ENCODE measurements around the gene FBLN2. TPM values are rescaled to one million over a fixed set of nuclear protein-coding genes. Genes with fewer than 3 reads are reported as not detected.

Gene FBLN2
- total RNA-seq, 2 experiments from 2014 or later: not detected

- Mint-ChIP-seq H3K27ac (no peak overlapping the region), H3K9me3 (no peaks in the 10 kb centered on the region), H3K27me3 (ENCODE audit: low read depth) (no peaks in the 10 kb centered on the region), H3K4me3 (no peak overlapping the region), H3K4me1 (ENCODE audit: low read depth) (no peaks in the 10 kb centered on the region), H3K36me3 (ENCODE audit: low read depth) (no peaks in the 10 kb centered on the region)
- CTCF ChIA-PET: no interaction called here
- no peak for DNase-seq
- intact Hi-C loops (cut with micrococcal nuclease): no loop called here
Observed at GRCh38 chr3:13575459-13576061, 26.6 kb downstream of the FBLN2 start.

GRCh38 chr3:13577181-13578121 is 28.5 kb downstream of the FBLN2 start:
- Mint-ChIP-seq H3K4me3 (no peak overlapping the region), H3K9me3 (no peaks in the 10 kb centered on the region), H3K36me3 (ENCODE audit: low read depth) (no peaks in the 10 kb centered on the region), H3K27ac (no peak overlapping the region), H3K27me3 (ENCODE audit: low read depth) (no peaks in the 10 kb centered on the region), H3K4me1 (ENCODE audit: low read depth) (no peaks in the 10 kb centered on the region)
- CTCF ChIA-PET: no interaction called here
- intact Hi-C loops (cut with micrococcal nuclease): no loop called here
- DNase-seq: no peak

GRCh38 chr3:13578251-13578650 is 29.3 kb downstream of the FBLN2 start:
- CTCF ChIA-PET: no interaction called here
- no peaks in the 10 kb centered on the region for H3K36me3 Mint-ChIP-seq (ENCODE audit: low read depth)
- no peak overlapping the region for H3K4me3 Mint-ChIP-seq
- intact Hi-C loops (cut with micrococcal nuclease): no loop called here
- no peaks in the 10 kb centered on the region for H3K9me3 Mint-ChIP-seq
- no peak for DNase-seq
- H3K27me3 Mint-ChIP-seq (ENCODE audit: low read depth): no peaks in the 10 kb centered on the region
- H3K27ac Mint-ChIP-seq: no peak overlapping the region
- no peaks in the 10 kb centered on the region for H3K4me1 Mint-ChIP-seq (ENCODE audit: low read depth)

GRCh38 chr3:13579063-13579462 is 30.1 kb downstream of the FBLN2 start:
- Mint-ChIP-seq H3K4me3 (no peak overlapping the region), H3K9me3 (no peaks in the 10 kb centered on the region), H3K36me3 (ENCODE audit: low read depth) (no peaks in the 10 kb centered on the region), H3K27me3 (ENCODE audit: low read depth) (no peaks in the 10 kb centered on the region), H3K27ac (no peak overlapping the region), H3K4me1 (ENCODE audit: low read depth) (no peaks in the 10 kb centered on the region)
- intact Hi-C loops (cut with micrococcal nuclease): no loop called here
- CTCF ChIA-PET: no interaction called here
- no peak for DNase-seq

GRCh38 chr3:13580256-13581023 is 31.5 kb downstream of the FBLN2 start:
- CTCF ChIA-PET: interaction anchor here (1.4 kb wide), 1 partner anchor 84 kb away, joined by 3 read pairs; no protein-coding TSS in a partner anchor
- no peaks in the 10 kb centered on the region for H3K9me3 Mint-ChIP-seq
- intact Hi-C loops (cut with micrococcal nuclease): no loop called here
- no peak overlapping the region for H3K4me3 Mint-ChIP-seq
- DNase-seq: no peak
- no peak overlapping the region for H3K27ac Mint-ChIP-seq
- no peaks in the 10 kb centered on the region for H3K27me3 Mint-ChIP-seq (ENCODE audit: low read depth)
- no peaks in the 10 kb centered on the region for H3K4me1 Mint-ChIP-seq (ENCODE audit: low read depth)
- no peaks in the 10 kb centered on the region for H3K36me3 Mint-ChIP-seq (ENCODE audit: low read depth)

- CTCF ChIA-PET: no interaction called here
- Mint-ChIP-seq H3K27me3 (ENCODE audit: low read depth) (no peaks in the 10 kb centered on the region), H3K9me3 (no peaks in the 10 kb centered on the region), H3K4me3 (no peak overlapping the region), H3K36me3 (ENCODE audit: low read depth) (no peaks in the 10 kb centered on the region), H3K27ac (no peak overlapping the region), H3K4me1 (ENCODE audit: low read depth) (no peaks in the 10 kb centered on the region)
- DNase-seq: no peak
- intact Hi-C loops (cut with micrococcal nuclease): no loop called here
Observed at GRCh38 chr3:13581485-13582365, 32.8 kb downstream of the FBLN2 start.

- CTCF ChIA-PET: no interaction called here
- intact Hi-C loops (cut with micrococcal nuclease): no loop called here
- Mint-ChIP-seq H3K36me3 (ENCODE audit: low read depth) (no peaks in the 10 kb centered on the region), H3K27me3 (ENCODE audit: low read depth) (no peaks in the 10 kb centered on the region), H3K4me1 (ENCODE audit: low read depth) (no peaks in the 10 kb centered on the region), H3K27ac (no peak overlapping the region), H3K9me3 (no peaks in the 10 kb centered on the region), H3K4me3 (no peak overlapping the region)
- no peak for DNase-seq
Observed at GRCh38 chr3:13582366-13583250, 33.7 kb downstream of the FBLN2 start.

GRCh38 chr3:13583251-13584180 is 34.6 kb downstream of the FBLN2 start:
- no peaks in the 10 kb centered on the region for H3K4me1 Mint-ChIP-seq (ENCODE audit: low read depth)
- no peak overlapping the region for H3K4me3 Mint-ChIP-seq
- no peaks in the 10 kb centered on the region for H3K27me3 Mint-ChIP-seq (ENCODE audit: low read depth)
- no peak for DNase-seq
- H3K36me3 Mint-ChIP-seq (ENCODE audit: low read depth): no peaks in the 10 kb centered on the region
- no peak overlapping the region for H3K27ac Mint-ChIP-seq
- CTCF ChIA-PET: interaction anchor here (1.4 kb wide), 1 partner anchor 74 kb away, joined by 5 read pairs; no protein-coding TSS in a partner anchor
- no peaks in the 10 kb centered on the region for H3K9me3 Mint-ChIP-seq
- intact Hi-C loops (cut with micrococcal nuclease): no loop called here

- Mint-ChIP-seq H3K27me3 (ENCODE audit: low read depth) (no peaks in the 10 kb centered on the region), H3K36me3 (ENCODE audit: low read depth) (no peaks in the 10 kb centered on the region), H3K4me3 (no peak overlapping the region), H3K4me1 (ENCODE audit: low read depth) (no peaks in the 10 kb centered on the region), H3K27ac (no peak overlapping the region), H3K9me3 (no peaks in the 10 kb centered on the region)
- CTCF ChIA-PET: interaction anchor here (1.4 kb wide), 1 partner anchor 73 kb away, joined by 5 read pairs; no protein-coding TSS in a partner anchor
- DNase-seq: no peak
- intact Hi-C loops (cut with micrococcal nuclease): no loop called here
Observed at GRCh38 chr3:13584427-13584891, 35.5 kb downstream of the FBLN2 start.

GRCh38 chr3:13584901-13585300 is 36.0 kb downstream of the FBLN2 start:
- Mint-ChIP-seq H3K4me1 (ENCODE audit: low read depth) (no peaks in the 10 kb centered on the region), H3K4me3 (no peak overlapping the region), H3K27ac (no peak overlapping the region), H3K27me3 (ENCODE audit: low read depth) (no peaks in the 10 kb centered on the region), H3K9me3 (no peaks in the 10 kb centered on the region), H3K36me3 (ENCODE audit: low read depth) (no peaks in the 10 kb centered on the region)
- no peak for DNase-seq
- intact Hi-C loops (cut with micrococcal nuclease): no loop called here
- CTCF ChIA-PET: interaction anchor here (1.4 kb wide), 1 partner anchor 72 kb away, joined by 5 read pairs; no protein-coding TSS in a partner anchor

Measured in activated naive CD4-positive, alpha-beta T cell treated with anti-CD3 and anti-CD28 coated beads for 36 hours (primary cell).